HG03175 (cell line): ENCODE results near the gene MAP1LC3B2.

Experiments
- ATAC-seq: cut with Tn5 transposase; IDR thresholded peaks from one replicate; pipeline ENCODE4 v1.9.1; 2021; ENCODE audit warnings: mild to moderate bottlenecking, moderate library complexity; ENCODE audit not compliant: unreplicated experiment

The MAP1LC3B2 gene

DNA sequence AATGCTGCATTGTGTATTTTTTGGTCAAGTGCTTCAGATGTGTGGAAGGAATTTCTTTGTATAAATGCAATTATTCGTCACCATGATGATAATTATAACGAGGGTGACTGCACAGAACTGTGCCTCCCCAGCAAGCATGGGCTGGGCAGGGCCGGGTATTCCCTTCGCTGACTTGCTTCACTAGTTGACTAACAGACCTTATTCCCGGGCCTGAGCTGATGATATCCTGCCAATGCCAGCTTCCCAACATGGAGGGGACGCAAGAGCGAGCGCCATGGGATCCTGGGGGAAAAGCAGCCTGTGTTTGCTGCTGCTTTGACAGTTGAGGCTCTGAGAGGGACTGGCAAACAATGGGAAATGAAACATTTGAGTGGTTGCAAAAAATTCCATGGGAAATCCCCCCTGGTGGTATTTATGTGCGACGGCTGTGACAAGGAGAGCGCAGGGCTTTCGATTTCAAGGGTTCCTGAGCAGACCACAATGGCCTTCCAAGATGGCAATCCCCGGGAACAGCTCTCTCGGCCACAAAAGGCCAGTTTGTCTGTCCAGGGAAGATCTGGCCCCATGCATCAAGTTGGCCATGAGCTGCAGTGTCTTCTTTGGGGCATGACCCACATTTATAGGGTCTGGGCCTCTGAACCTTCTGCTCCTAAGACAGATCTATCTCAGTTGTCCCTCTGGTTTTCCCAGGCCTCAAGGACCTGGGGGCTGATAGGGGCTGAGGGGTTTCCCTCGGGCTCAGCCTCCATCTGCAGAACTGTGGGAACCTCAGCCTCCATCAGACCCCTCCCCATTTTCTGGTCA lies 21.9 kb upstream of the MAP1LC3B2 start:
- peak; percentile 15 for ATAC-seq

DNA sequence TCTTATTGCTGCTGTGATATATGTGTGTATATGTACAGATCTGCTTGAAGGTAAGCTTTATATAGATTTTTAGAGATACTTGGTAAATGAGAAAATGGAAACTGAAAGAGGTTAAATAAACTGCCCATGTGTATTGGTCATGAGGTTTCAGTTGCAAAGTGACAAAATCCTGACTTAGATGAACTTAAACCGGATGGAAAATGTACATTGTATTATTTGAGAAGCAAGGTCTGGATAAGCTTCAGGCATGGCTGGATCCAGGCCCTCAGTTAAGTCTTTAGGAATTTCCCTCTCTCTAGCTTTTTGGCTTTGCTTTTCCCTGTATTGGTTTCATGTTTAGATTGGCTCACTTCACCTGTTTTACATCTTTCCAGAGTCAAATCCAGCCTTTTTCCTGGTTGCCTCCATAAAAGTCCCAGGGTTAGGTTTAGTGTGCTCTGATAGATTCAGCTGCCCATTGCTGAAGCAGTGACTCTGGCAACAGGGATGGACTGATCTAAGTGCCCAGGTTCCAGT lies 21.0 kb upstream of the MAP1LC3B2 start:
- ATAC-seq: peak; percentile 56

DNA sequence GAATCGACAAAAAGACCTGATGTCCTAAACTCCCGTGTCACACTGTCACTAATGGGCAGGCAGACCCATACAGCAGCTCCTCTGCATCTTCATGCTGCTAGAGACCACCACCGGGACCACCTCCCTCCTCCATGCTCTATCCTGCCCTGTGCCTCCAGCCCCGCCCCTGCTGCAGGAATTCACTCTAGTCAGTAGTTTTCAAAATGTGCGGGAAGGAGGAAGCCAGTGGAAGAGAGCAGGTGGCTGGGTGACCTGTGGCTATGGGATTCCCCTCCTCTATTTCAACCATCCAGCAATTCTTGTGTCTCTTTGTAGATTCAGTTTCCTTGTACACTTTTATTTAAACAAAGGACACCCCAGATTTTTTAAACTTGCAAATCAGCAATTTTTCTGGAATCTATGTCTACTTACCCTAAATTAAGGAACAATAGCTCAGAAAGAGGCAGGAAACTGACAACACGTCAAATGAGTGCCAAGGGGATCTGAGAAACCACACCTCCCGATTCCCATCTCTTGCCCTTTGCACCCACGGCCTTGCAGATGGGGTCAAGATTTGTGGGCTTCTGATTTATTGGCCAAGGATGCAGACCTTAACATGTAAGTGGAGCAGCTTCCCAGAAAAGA lies 20.4 kb upstream of the MAP1LC3B2 start:
- ATAC-seq: no peak

DNA sequence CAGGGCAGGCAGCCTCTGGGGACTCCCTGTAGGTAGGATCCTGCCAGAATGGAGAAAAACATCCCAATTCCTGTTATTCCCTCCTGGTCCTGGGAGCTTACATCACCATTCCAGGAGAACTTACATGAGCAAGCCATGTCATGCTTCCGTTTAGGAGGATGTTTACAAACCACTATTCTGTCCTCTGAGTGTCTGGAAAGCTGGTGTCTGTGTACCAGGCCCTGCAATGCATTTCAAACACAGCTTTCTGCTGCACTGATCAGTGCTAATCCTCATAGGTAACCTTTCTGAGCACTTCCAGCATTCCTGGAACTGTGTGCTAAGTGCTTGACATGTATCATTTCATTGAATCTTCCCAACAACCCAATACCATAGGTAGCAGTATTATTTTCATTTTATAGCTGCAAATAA lies 19.8 kb upstream of the MAP1LC3B2 start:
- ATAC-seq: no peak

DNA sequence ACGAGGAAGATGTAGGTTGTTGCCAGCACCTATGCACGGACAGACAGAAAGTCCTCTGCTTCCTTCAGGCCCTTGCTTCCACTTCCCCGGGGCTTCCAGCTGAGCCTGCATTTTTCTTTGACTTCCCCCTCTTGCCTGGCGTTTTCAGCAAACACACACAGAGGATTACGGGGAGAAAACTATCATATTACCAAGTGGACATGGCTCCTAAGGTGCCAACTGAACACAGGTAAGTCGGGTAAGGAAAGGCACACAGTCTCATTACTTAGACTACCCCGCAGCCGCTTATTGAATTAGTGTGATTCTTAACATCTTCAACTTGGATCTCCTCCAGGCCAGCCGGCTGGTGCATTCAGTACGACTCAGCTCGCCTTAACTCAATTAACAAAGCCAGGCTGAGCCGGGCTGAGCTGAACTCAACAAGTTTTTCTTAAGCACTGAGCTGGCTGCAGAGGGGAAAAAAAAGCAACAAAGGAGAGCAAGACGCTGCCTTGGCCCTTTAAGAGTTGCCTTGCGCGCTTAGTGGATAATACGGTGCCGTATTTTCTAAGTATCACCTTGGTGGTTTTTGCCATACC lies 19.2 kb upstream of the MAP1LC3B2 start:
- ATAC-seq: no peak

DNA sequence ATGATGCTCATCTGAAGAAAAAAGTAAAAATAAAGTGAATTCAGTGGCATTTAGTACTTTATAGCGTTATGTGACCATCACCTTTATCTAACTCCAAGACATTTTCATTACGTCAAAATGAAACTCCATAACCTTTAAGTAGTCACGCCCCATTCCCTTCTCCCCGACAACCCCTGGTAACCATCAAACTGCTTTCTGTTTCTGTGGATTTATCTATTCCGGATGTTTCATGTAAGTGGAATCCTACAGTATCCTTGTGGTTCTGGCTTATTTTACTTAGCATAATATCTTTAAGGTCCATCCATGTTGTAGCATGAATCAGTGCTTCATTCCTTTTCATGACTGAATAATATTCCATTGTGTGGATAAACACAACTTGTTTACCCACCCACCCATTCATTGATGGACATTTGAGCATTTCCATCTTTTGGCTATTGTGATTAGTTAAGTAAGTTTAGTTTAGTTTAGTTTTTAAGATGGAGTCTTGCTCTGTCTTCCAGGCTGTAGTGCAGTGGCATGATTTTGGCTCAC lies 18.5 kb upstream of the MAP1LC3B2 start:
- ATAC-seq: no peak

DNA sequence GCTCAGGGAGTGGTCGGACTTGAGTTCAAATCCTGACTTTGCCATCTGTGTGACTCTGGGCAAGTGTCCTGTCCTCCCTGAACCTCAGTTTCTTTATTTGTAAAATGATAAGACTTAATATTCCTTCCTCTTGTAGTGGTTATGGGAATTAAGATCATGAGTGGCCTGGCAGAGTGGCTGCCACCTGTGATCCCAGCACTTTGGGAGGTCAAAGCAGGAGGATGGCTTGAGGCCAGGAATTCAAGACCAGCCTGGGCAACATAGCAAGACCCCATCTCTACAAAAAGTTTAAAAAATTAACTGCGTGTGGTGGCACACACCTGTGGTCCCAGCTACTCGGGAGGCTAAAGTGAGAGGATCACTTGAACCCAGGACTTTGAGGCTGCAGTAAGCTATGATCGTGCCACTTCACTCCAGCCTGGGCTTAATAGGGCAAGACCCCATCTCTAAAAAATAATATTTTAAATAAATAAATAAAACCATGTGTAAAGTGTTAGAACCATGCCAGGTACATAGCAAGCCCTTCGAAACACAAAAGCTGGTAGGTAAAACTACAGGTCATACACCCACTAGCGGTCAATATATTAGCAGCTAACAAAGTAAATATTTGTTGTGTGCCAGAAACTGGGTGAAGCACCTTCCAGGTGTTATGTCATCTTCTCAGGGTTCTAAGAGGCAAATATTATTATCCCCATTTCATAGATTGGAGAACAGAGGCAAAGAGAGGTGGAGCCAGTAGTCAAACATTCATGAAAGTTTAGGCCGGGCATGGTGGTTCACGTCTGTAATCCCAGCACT lies 17.4 kb upstream of the MAP1LC3B2 start:
- ATAC-seq: no peak

DNA sequence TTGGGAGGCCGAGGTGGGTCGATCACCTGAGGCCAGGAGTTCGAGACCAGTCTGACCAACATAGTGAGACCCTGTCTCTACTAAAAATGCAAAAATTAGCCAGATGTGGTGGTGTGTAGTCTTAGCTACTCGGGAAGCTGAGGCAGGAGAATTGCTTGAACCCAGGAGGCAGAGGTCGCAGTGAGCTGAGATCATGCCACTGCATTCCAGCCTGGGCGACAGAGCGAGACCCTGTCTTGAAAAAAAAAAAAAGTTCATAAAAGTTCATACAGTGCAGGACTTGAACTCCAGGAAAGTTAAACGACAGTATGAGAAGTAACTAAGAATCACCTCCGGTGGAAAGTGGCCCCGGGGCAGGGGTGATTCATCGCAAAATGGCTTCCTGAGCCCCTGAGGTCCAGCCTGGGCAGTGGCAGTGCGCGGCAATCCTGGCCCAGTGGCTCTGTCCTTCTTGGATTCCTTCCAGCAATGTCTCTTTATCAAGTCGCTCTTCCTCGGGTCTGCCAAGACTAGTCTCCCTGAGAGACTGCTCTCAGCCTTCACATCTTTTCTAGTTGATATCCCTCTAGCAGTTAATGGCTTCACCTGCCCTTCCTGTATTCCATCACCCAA lies 16.7 kb upstream of the MAP1LC3B2 start:
- no peak for ATAC-seq

DNA sequence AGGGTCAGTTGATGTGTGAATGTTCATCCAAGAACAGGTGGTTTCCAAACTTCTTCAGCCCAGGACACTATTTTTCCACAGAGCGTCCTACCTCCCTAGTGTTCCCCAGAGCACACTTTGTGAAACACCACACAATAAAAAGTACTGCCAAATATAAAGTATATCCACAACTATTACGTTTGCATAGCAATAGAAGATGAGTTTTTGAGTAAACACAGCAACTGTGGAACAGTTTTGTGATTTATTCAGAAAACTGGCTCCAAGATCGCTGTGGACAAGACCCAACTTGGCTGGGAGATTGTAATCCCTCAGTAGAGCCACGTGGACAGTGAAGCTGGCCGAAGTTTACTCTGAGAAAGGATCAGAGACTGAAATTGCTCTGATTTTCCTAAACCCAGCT lies 14.5 kb upstream of the MAP1LC3B2 start:
- no peak for ATAC-seq

DNA sequence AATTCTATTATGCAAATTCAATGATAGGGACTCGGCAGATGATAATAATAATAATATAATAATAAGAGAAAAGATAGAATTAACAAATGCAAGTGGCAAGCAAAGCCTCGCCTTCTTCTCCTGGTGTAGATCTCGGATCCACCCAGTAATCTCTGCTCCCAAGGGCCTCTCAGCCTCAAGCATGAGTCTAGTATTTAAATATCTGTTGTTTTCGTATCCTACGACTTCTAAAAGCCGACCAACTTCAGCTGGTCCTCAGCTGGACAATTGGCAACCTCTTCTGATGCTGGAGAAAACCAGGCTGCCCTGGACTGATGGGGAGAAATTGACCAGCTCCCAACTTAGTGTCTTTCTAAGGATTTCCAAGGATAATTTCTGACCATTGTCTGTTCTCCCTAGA lies 14.0 kb upstream of the MAP1LC3B2 start:
- no peak for ATAC-seq

DNA sequence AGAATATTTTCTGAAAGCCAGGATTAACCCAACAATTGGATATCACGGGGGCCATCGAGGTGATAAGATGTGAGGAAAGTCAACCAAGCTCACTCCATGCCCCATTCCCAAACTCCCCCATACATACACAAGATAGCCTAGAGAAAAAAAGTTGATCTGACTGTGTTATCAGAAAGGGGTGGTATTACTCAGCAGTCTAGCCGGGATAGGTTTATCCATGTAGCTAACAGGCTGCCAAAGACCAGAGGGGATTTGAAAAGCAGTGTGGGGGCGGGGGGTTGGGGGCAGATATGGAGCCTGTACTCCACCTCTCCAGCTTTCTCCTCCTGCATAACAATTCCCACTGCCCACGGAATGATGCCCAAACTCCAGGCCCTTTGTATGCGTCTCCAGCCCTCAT lies 13.2 kb upstream of the MAP1LC3B2 start:
- ATAC-seq: no peak

DNA sequence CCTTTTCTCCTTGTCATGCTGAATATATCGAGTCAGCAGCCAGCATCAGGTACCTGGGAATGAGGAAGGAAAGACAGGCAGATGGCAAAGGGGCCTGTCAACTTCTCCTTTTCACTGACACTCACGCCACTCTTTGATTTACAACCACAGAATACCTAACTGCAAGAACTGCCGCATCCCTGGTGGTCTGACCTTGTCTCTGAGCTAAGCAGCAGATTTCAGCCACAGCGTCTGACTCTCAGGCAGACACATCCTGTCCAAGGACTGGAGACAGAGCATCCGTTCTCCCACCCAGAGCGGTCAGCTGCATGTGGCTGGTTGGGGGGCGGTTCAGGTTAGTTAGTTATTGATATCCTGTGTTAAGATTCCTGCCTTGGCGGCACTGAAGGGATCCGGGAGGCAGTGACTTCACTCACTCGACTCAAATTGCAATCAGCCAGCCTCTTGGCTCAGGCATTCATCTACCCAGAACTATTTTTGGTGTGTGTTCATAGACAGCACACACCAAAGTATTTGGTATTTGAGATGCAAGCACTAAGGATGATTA lies 11.2 kb upstream of the MAP1LC3B2 start:
- peak; percentile 97 for ATAC-seq

DNA sequence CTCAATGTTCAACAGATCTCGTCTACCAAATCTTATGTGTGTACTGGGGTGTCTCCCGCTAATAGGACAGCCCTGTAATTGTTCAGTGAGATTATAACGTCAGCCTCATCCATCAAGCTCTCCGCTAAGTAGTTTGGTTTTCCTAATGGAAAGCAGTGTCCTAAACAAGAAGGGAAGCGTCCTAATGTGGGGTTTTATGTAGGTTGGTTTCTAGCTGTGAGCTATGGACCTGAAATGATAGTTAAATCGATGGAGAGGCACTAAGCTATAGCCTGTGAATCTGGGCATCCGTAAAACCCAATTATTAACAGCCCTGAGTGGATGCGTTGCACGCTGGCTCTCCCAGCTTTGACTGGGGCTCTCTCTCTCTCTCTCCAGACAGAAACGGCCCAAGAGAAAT lies 9.2 kb upstream of the MAP1LC3B2 start:
- ATAC-seq: no peak

DNA sequence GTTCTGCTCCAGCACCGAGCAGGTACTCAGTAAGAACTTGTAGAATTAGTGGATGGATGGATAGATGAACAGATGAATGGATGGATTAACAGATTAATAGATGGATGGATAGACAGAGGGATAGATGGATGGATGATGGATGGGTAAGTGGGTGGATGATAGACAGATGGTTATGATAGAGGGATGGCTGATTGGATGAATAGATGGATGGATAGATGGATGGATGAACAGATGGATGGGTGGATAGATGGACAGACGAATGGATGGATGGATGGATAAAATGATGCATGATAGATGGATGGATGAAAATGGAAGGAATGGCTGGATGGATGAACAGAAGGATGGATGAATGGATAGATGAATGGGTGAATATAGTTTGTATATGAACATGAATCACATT lies 8.0 kb upstream of the MAP1LC3B2 start:
- no peak for ATAC-seq

DNA sequence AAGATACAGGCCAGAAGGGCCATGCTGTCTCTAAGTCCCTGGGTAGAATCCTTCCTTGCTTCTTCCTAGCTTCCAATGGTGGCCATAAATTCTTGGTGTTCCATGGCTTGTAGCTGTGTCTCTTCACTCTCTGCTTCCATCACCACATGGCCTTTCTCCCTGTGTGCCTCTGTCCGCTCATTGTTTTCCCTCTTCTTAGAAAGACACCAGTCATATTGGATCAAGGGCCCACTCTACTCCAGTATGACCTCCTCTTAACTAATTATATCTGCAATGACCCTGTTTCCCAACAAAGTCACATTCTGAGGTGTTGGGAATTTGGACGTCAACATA lies 7.6 kb upstream of the MAP1LC3B2 start:
- no peak for ATAC-seq

DNA sequence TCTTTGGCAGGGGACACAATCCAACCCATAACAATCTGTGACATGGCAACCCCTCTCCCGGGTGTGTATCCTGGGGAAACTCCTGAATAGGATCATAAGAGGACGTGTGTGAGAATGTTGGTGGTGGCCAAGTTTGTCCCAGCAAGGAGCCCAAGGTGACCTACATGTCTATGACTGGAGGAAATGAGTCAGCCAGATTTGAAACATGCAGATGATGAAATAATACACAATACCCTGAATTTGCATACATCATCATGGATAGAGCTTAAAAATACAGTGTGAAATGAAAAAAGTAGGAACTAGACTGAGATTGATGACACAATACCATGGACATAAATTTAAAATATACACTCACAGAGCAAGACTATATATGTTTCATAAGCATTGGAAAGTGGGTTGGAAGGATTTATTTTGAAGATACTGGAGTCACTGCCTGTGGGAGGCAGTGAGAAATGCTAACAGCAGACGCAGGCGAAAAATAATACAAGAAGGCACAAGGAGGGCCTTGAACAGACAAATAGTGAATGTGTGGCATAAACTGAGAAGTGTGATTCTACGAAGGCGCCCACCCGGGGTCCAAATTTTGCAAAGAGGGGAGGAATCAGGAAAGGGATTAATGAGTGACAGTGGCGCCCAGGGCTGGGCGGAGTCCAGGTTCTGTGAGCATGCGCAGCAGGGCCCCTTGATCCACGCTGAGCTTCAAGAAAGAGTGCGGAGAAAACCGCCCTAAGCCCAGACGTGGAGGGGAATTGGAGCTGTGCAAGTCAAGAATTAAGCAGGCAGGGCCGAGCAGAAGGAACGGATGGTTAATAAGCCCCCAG lies 7.0 kb upstream of the MAP1LC3B2 start:
- no peak for ATAC-seq

DNA sequence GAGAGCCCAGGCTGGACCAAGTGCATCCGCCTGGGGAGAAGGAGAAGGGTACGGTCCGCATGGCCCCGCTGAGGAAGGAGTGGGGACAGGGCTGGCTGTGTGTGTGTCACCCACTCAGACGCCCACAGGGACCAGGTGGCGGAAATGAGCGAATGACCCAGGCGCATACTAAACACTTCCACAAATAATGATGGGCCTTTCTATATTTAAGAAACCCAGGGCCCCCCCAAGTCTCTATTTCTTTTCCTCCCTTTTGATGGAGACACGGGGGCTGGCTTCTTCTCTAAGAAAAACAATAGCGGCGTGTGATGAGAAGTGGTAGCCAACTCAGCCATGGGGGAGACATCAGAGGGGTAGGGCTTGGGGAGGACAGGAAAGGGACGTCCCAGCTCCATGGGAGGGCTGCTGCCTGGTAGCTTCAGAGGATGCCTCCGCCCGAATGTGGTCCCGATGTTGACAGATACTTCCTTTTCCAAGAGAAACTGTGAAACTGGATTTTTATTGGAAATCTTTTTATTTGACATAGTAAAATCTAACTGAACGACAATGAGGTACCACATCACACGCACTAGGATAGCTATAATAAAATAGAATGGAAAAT lies 6.3 kb upstream of the MAP1LC3B2 start:
- no peak for ATAC-seq

DNA sequence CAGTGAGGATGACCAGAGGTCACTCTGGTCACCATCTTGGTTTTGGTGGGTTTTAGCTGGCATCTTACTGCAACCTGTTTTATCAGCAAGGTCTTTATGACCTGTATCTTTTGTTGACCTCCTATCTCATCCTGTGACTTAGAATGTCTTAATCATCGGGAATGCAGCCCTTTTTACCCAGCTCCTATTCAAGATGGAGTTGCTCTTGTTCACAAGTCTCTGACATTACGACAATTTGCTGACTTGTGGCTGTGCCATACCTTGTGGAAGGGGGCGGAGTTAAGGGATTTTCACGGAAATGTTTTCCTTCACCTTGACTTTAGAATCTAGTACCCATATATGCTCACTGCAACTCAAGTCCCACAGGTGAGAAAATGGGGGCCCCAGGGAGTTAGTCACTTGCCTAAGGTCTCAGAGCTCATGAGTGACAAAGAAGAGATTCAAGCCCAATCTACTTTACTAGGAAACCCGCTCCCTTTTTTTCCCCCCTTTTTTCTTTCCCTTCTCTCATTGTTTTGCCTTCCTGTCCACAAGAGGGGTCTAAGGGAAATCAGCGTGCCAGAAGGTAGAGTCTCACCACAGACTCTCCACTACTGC lies 2.7 kb upstream of the MAP1LC3B2 start:
- no peak for ATAC-seq
